Endothelial cell (in vitro differentiated cells): ENCODE data around the gene KRTAP3-2. TPM values are rescaled to one million over a fixed set of nuclear protein-coding genes. Genes with fewer than 3 reads are reported as not detected.

Source experiments
- DNase-seq: peaks from one replicate; pipeline ENCODE4 v3.0.0; 2021; ENCODE audit warnings: low spot score
- H3K27ac Mint-ChIP-seq: one replicate; pipeline ENCODE4 v1.8.0; 2021; ENCODE audit warnings: mixed read lengths, inconsistent platforms; ENCODE audit not compliant: unreplicated experiment
- H3K27me3 Mint-ChIP-seq: one replicate; pipeline ENCODE4 v1.8.0; 2021; ENCODE audit warnings: mild to moderate bottlenecking, moderate library complexity, mixed read lengths, inconsistent platforms; ENCODE audit not compliant: unreplicated experiment
- H3K36me3 Mint-ChIP-seq: one replicate; pipeline ENCODE4 v1.8.0; 2021; ENCODE audit warnings: mild to moderate bottlenecking, low read depth, mixed read lengths, inconsistent platforms; ENCODE audit not compliant: unreplicated experiment
- H3K4me1 Mint-ChIP-seq: one replicate; pipeline ENCODE4 v1.8.0; 2021; ENCODE audit warnings: mild to moderate bottlenecking, mixed read lengths, inconsistent platforms; ENCODE audit not compliant: unreplicated experiment
- H3K4me3 Mint-ChIP-seq: one replicate; pipeline ENCODE4 v1.8.0; 2021; ENCODE audit warnings: mild to moderate bottlenecking, mixed read lengths, inconsistent platforms; ENCODE audit not compliant: unreplicated experiment
- H3K9me3 Mint-ChIP-seq: one replicate; pipeline ENCODE4 v1.8.0; 2021; ENCODE audit warnings: mixed read lengths, inconsistent platforms; ENCODE audit not compliant: unreplicated experiment
- total RNA-seq: library from RNA; stranded (reverse); fragmentation: NEBNext Ultra II Directional; extraction: Animal tissue kit (Norgen Biotek cat#: 25700); gene quantifications from one replicate; pipeline ENCODE4 v1.2.1, GENCODE V29; 2021; ENCODE audit not compliant: unreplicated experiment
- TF ChIP-seq, protein P1 (sequence below): fragments of 200-600 bp; sonication (generic); IDR thresholded peaks from one replicate; pipeline ENCODE4 v1.5.0; 2021; ENCODE audit warnings: antibody characterized with exemption; ENCODE audit not compliant: unreplicated experiment

Gene KRTAP3-2
- total RNA-seq, 1 donor from 2014 or later = not detected

DNA sequence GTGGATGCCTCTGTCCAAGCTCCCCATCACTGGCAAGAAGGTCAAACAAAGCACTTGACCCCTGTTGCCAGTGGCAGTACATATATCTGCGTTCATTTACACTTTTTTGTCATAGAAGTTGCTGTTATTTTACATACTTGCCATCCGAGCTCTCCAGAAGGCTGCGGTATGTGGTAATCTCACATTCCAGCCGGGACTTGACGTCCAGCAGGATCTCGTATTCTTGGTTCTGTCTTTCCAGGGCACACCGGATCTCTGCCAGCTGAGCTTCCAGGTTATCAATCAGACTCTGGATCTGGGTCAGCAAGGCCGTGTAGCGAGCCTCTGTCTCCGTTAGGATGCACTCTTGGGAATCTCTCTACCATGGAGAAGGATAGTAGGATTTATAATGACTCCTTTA, 39.6 kb downstream of the KRTAP3-2 start:
- H3K4me1 Mint-ChIP-seq = no peaks in the 10 kb centered on the region
- DNase-seq = no peak
- no peaks in the 10 kb centered on the region for H3K9me3 Mint-ChIP-seq
- H3K4me3 Mint-ChIP-seq = no peak overlapping the region
- no peaks in the 10 kb centered on the region for H3K36me3 Mint-ChIP-seq
- H3K27me3 Mint-ChIP-seq = no peaks in the 10 kb centered on the region
- TF ChIP-seq, protein P1, sequence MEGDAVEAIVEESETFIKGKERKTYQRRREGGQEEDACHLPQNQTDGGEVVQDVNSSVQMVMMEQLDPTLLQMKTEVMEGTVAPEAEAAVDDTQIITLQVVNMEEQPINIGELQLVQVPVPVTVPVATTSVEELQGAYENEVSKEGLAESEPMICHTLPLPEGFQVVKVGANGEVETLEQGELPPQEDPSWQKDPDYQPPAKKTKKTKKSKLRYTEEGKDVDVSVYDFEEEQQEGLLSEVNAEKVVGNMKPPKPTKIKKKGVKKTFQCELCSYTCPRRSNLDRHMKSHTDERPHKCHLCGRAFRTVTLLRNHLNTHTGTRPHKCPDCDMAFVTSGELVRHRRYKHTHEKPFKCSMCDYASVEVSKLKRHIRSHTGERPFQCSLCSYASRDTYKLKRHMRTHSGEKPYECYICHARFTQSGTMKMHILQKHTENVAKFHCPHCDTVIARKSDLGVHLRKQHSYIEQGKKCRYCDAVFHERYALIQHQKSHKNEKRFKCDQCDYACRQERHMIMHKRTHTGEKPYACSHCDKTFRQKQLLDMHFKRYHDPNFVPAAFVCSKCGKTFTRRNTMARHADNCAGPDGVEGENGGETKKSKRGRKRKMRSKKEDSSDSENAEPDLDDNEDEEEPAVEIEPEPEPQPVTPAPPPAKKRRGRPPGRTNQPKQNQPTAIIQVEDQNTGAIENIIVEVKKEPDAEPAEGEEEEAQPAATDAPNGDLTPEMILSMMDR = no peak
- no peak overlapping the region for H3K27ac Mint-ChIP-seq

DNA sequence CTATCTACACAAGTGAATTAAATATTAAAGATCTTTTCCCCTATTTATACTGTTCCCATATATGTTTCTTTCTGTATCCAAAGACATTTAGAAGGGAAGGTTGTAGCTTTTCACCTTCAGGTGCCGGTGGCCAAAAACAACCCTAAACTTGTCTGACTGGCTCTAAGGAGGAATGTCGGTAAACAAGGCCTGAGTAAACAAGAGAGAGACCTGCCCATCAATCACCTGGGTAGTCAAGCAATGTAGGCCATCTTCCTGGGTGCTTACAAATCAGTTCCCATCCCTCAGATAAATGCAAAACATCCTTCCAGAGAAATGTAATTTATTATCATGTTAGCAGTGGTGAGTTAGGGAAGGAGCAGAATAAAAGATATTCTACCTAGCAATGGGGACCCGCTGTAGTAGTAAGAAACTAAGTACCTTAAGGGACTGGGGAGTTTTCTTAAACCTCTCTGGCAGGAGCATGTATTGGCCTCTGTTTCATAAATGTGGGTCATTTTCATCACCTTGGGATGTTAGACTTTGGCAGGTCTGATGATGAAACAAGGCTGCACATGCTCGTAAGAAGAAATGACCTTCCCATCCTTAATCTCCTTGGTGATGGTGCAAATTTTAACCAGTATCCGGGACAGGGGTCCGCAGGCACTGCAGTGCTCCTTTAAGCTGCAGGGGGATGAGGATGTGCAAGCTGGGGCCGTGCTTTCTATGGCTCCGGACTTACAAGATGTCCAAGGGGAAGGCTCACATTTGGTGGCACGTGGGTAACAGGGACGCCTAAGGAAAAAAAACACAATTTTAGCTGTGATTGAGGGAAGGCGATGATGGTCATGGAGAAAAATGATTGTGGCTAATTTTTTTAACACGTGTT, 41.4 kb downstream of the KRTAP3-2 start:
- no peak for DNase-seq
- Mint-ChIP-seq H3K27me3 (no peaks in the 10 kb centered on the region), H3K27ac (no peak overlapping the region), H3K4me1 (no peaks in the 10 kb centered on the region), H3K9me3 (no peaks in the 10 kb centered on the region), H3K4me3 (no peak overlapping the region), H3K36me3 (no peaks in the 10 kb centered on the region)
- TF ChIP-seq, protein P1 = no peak

DNA sequence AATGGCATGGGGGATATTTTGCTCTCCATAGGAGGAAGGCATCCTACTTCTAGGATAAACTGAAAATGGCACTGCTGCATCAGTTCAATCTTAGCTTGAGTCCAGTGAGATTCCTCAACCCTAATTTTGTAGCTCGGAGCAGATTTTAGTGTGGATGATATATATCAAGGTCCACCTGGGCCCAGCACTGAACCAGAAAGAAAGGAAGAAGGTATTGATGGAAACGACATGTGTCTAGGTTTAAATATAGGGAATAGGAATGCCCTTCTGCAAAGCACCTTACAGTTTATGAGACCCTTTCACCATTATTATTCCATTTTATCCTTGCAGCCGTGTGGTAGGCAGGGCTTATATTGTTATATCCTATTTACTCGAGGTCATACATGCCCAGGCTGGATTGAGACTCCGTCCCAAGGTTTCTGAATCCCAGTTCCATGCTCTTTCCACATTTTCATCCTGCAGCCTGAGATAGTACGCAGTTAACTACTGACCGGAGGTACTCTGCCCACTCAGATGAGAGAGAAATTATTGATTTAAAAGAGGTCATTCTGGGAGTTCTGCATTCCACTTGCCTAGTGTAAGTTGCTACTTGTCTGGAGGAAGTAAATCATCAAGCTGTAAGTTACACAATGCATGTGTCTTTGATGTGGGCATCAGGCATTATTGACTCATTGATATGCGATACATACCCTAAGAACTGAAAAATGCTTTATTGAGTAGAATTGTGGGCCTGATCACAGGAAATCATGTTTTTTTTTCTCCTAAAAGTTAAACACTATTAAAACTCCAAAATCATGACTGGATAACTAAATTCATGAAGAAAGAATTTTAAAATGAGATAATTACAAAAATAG, 43.1 kb downstream of the KRTAP3-2 start:
- TF ChIP-seq, protein P1 = no peak
- DNase-seq = no peak
- H3K4me1 Mint-ChIP-seq = no peaks in the 10 kb centered on the region
- no peaks in the 10 kb centered on the region for H3K36me3 Mint-ChIP-seq
- no peaks in the 10 kb centered on the region for H3K9me3 Mint-ChIP-seq
- H3K4me3 Mint-ChIP-seq = no peak overlapping the region
- no peak overlapping the region for H3K27ac Mint-ChIP-seq
- no peaks in the 10 kb centered on the region for H3K27me3 Mint-ChIP-seq

DNA sequence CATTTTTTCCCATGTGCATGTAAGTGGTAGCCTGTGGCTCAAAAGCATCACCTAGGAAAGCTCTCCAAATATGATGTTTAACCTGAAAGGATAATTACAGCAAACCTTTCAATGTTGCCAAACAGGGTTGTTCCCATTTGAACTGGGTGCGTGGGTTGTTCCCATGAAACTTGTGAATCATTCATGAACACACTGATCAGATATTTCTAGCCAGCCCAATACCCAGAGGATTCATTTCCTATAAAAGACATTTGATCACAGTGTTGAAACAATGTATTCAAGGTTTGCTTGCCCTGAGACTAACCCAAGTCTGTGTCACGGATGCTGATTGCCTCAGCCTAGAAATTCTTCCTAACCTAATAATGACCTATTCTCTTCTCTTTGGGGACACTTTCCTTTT, 45.8 kb downstream of the KRTAP3-2 start:
- Mint-ChIP-seq H3K27me3 (peaks cover 1% of the 10 kb centered on the region), H3K27ac (no peak overlapping the region)
- no peak for DNase-seq

More for the DNA sequence above, 45.8 kb downstream of the KRTAP3-2 start:
- Mint-ChIP-seq H3K4me3 (no peak overlapping the region), H3K4me1 (no peaks in the 10 kb centered on the region), H3K36me3 (no peaks in the 10 kb centered on the region), H3K9me3 (no peaks in the 10 kb centered on the region)
- TF ChIP-seq, protein P1 = no peak
